SW 1271 (cell line): Measurements from ENCODE around the gene ATG14.
A peak's percentile ranks its signal among the peaks of the same experiment; 100 is the strongest.
"Not testable (repeated sequence)": the region's sequence is repeated elsewhere in the genome, so short reads cannot be mapped to it uniquely, and the experiment has no call there.

ENCODE experiments used
- DNase-seq, 2 experiments: peaks; one replicate each; lab custom pipeline; 2025; lab: John Stamatoyannopoulos, UW

Gene ATG14

GRCh38 chr14:55411426-55412389 is at the start of gene ATG14:
TSS of gene ATG14 (minus strand) at chr14:55411830. CDS start at chr14:55411822, 8 bp downstream.
- peak; percentile 44 to 87 for DNase-seq

GRCh38 chr14:55458800-55459515 is 47.3 kb upstream of the ATG14 start:
- DNase-seq, result no peak

DNA sequence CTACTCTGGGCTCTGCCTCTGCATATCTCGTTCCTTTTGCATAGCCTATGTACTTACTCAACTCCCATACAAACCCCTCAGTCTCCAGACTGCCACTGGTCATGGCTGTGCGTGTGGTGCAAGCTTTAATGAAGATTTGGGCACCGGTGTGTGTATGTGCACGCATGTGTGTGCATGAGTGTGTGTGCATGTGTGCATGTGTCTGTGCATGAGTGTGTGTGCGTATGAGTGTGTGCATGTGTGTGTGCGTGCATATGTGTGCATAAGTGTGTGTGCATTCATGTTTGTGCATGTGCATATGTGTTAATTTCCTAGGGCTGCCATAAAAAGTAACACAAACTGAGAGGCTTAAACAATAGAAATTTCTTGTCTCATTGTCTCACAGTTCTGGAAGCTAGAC is 45.9 kb upstream of the ATG14 start:
- DNase-seq, result no peak

GRCh38 chr14:55456411-55456810 is 44.8 kb upstream of the ATG14 start:
- not testable (repeated sequence) for DNase-seq

DNA sequence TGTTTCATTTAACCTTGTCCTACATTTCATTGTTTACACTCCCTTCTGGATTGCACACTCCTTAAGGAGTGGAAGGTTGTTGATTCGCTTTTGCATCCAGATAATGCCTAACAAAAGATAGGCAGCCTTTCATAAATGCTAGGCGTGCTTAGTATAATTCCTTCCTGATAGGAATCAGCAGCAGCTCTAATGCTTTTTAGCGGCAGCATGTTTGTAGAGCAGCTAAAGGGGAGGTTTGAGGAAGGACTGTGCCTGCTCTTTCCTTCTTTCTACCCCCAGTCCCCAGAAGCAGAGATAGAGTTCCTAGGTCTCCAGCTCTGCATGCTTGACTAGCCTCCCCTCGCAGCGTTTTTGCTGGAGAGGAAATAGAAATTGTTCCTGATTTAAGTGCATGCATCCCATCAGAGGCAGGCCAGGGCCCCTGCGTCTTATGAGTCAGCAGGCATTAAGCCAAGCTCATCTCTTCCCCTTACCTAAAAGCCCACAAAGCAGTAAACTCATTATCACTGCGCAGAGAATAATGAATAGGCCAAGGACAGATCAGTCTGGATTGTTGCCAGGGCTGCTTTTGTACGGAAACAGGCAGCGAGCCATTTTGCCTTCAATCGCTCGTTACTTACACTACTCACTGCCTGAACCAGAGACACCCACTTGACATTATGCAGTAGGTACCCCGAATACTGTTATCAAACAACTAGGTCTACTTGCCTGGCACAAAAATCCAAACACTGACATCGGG is 42.8 kb upstream of the ATG14 start:
- DNase-seq, result no peak

GRCh38 chr14:55451950-55452349 is 40.3 kb upstream of the ATG14 start:
- DNase-seq, result no peak

GRCh38 chr14:55451398-55451797 is 39.8 kb upstream of the ATG14 start:
- no peak for DNase-seq

DNA sequence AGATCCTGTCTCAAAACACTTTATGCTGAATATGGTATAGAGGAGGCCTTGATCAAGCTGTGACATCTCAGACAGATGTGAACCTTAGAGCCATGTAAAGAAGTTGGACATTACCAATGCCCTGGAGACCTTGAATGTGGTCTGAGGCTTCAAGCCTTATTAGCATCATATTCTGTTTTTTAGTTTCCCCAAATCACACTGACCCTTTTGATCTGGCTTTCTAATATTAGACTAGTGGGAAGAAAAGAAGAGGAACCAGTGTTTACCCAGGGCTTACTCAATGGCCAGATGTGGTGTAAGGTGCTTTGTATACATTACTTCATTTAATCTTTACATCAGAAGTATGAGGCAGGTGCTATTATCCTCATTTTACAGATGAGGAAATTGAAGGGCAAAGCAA is 39.4 kb upstream of the ATG14 start:
- no peak for DNase-seq

DNA sequence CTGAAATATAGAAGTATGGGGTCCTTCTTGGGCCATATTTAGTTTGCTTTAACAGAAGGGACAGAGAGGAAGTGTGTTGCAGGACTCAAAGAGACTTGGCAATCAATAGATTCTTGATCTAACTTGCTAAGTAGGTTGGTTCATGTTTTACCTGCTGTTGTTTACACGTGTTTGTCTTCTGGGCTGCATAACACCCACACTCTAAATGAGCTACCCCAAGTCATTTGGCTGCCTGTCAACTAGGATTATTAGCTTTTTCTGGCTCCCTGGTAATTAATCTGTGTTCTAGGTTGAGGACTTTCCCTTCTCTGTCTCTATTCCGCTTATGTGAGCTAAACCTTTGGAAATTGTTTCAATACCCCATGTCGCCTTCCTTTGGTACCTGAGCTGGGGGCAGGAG is 38.9 kb upstream of the ATG14 start:
- DNase-seq, result no peak

DNA sequence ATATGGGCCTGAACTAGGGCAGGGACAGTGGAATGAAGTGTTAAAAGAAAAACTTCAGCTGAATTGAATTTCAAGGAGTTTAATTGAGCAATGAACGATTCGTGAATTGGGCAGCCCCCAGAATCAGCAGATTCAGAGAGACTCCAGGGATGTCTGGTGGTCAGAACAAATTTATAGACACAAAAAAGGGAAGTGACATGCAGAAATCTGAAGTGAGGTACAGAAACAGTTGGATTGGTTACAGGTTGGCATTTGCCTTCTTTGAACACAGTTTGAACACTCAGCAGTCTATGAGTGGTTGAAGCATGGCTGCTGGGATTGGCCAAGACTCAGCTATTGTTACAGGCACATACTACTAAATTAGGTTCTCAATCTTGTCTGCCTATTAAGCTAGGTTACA is 38.5 kb upstream of the ATG14 start:
- no peak for DNase-seq

DNA sequence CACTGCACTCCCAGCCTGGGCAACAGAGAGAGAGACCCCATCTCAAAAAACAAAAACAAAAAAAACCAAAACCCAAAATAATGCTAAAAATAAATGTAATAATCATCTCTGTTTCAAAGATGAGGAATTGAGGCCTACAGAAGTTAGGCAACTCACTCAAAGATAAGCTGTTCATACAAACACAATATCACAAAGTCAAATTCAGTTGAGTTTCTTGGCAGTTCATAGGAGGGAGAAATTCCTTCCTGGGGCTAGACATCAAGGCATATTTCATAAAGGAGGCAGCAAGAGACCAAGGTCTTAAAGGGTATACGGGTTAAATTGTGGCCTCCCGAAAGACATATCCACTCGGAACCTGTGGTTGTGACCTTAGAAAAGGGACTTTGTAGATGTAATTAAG is 37.5 kb upstream of the ATG14 start:
- DNase-seq, result no peak

DNA sequence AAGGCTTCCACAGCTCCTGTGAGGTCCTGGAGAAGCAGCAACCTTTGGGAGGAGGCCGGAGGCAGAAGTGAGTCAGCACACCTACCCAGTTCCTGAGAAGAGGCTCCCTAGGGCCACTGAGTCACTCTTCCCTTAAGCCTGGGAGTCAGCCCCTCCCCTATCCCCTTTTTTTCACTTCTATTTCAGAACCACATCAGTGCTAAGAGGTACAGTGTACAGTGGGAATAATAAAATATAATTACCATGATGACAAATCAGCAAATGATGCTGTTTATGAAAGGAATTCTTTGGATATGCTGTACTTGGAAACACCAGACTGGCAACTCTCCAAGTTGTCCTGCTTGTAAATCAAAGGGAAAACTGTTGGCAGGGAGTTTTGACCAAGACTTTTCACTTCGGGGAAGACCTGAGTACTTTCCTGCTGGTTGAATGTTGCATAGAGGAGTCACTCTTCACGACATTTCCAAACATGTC is 36.5 kb upstream of the ATG14 start:
- peak; percentile 48 to 88 for DNase-seq

DNA sequence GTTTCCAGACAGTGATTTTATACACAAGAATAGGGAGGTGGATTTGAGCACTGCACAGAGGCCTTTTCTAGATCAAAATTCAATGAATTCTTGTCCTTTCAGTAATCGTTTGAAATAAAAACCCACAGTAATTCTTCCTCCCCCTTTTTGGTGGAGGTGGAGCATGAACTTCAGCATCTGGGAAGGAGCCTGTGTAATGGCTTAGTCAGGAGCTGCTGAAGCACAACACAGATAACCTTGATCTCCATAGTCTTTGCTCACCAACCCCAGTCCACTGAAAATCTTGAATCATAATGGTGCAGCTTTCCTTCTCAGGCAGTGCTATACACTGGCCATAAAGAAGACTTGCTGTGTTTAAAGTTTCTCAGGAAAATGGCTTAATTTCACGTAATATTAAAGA is 35.2 kb upstream of the ATG14 start:
- no peak for DNase-seq

GRCh38 chr14:55446127-55446736 is 34.6 kb upstream of the ATG14 start:
- peak; percentile 2 to 49 for DNase-seq

- no peak for DNase-seq
Observed at GRCh38 chr14:55441286-55441685, 29.7 kb upstream of the ATG14 start.

GRCh38 chr14:55440385-55440784 is 28.8 kb upstream of the ATG14 start, which contains the start of gene TBPL2:
TSS of gene TBPL2 (minus strand) at chr14:55440616. CDS start at chr14:55440449, 167 bp downstream.
- no peak for DNase-seq

- peak in 1 of 2 experiments; percentile 55 for DNase-seq
Observed at GRCh38 chr14:55438066-55438683, 26.5 kb upstream of the ATG14 start.

GRCh38 chr14:55436931-55437330 is 25.3 kb upstream of the ATG14 start:
- DNase-seq, result no peak

GRCh38 chr14:55436519-55436918 is 24.9 kb upstream of the ATG14 start:
- DNase-seq, result no peak

- DNase-seq, result no peak
Observed at GRCh38 chr14:55434805-55435174, 23.2 kb upstream of the ATG14 start.
